DOHH2 (cell line): ENCODE results near the gene DUOXA1.

Source experiments
- CTCF ChIP-seq: fragments of 200-600 bp; sonication (generic); IDR thresholded peaks from one replicate; pipeline ENCODE4 v1.5.1; 2014; ENCODE audit warnings: antibody characterized with exemption, mild to moderate bottlenecking, low read depth, low read length; ENCODE audit not compliant: poor library complexity, severe bottlenecking
- EZH2phosphoT487 ChIP-seq: fragments of 200-600 bp; sonication (generic); IDR thresholded peaks from 2 replicates; pipeline ENCODE4 v1.6.1; 2017; ENCODE audit warnings: borderline replicate concordance, mild to moderate bottlenecking, antibody characterized with exemption, low read length, moderate library complexity, mixed read lengths

GRCh38 chr15:45165536-45165935 lies 35.9 kb upstream of the DUOXA1 start:
- TF ChIP-seq CTCF = no peak
- no peak for TF ChIP-seq EZH2phosphoT487
